Lower leg skin (tissue), 4 donors: ENCODE data around the gene KCND1. TPM values are rescaled to one million over a fixed set of nuclear protein-coding genes. Genes with fewer than 3 reads are reported as not detected.

Experiments
- DNase-seq, 2 donors: peaks; one replicate each; pipeline ENCODE4 v3.0.0-alpha.2; 2019; ENCODE audit warnings: low spot score in 2 of 2
- H3K4me3 ChIP-seq: fragments of 200-600 bp; sonication (generic); 2 replicates; pipeline ENCODE4 v1.5.1; 2017; ENCODE audit warnings: mild to moderate bottlenecking, low read depth; ENCODE audit not compliant: poor library complexity, severe bottlenecking
- CTCF ChIP-seq, 3 donors: fragments of 450-650 bp; IDR thresholded peaks; one replicate each; pipeline ENCODE4 v1.5.1; 2016; ENCODE audit warnings: antibody characterized with exemption in 3 of 3, mild to moderate bottlenecking in 3 of 3, moderate library complexity in 2 of 3
- POLR2A ChIP-seq, 2 donors: fragments of 450-650 bp; IDR thresholded peaks; one replicate each; pipeline ENCODE4 v1.6.1; 2016 to 2017; ENCODE audit warnings: antibody characterized with exemption in 2 of 2, mild to moderate bottlenecking in 1 of 2, moderate library complexity in 1 of 2
- WGBS, 2 donors: methylation state at CpG; one replicate each; pipeline ENCODE4 v1.1.5; 2018; 5-methylcytosine and 5-hydroxymethylcytosine counted together
- intact Hi-C: fragments of 100-400 bp; cut with DNase I; formaldehyde crosslinking; loops from one replicate; pipeline ENCODE4 v1.15.0; 2023; ENCODE audit warnings: low total_unique reads
- total RNA-seq, 4 donors: library from RNA; depleted of rRNA; stranded (reverse); fragments of >200 nt; gene quantifications; one replicate each; pipeline ENCODE4 v1.1.0, GENCODE V29; 2016

The KCND1 gene
- total RNA-seq, 4 donors from 2014 or later, result 0.08 to 0.72 (median 0.33) TPM

- no peak for DNase-seq
- intact Hi-C loops, result no loop called here
- H3K4me3 ChIP-seq, result peak overlapping the region; percentile 43
- WGBS, 2 donors, result 10 to 44% methylated on average over 5 to 23 of the region's 23 CpGs
- TF ChIP-seq POLR2A (IDR thresholded peaks at IDR 0.05) (no peak), CTCF (IDR thresholded peaks at IDR 0.05) (no peak)
Measured at GRCh38 chrX:48918301-48918642, 53.4 kb downstream of the KCND1 start.

GRCh38 chrX:48917139-48918001 lies 54.3 kb downstream of the KCND1 start:
- no peak overlapping the region for H3K4me3 ChIP-seq
- WGBS, 2 donors, result 41 to 49% methylated on average over 10 to 27 of the region's 27 CpGs
- intact Hi-C loops, result no loop called here
- peak in 1 of 3 donors; percentile 74 for TF ChIP-seq CTCF (IDR thresholded peaks at IDR 0.05)
- no peak for TF ChIP-seq POLR2A (IDR thresholded peaks at IDR 0.05)
- DNase-seq, result peak; percentile 84 to 97

- intact Hi-C loops, result no loop called here
- WGBS, 2 donors, result 87 to 93% methylated on average over 12 to 13 of the region's 13 CpGs
- no peak for TF ChIP-seq POLR2A (IDR thresholded peaks at IDR 0.05)
- no peak for TF ChIP-seq CTCF (IDR thresholded peaks at IDR 0.05)
- DNase-seq, result no peak
- H3K4me3 ChIP-seq, result no peak overlapping the region
Measured at GRCh38 chrX:48914593-48915493, 56.8 kb downstream of the KCND1 start.

- TF ChIP-seq POLR2A (IDR thresholded peaks at IDR 0.05) (no peak), CTCF (IDR thresholded peaks at IDR 0.05) (no peak)
- intact Hi-C loops, result no loop called here
- 84 to 86% methylated on average over 2 to 5 of the region's 5 CpGs for WGBS, 2 donors
- no peak for DNase-seq
- no peak overlapping the region for H3K4me3 ChIP-seq
Measured at GRCh38 chrX:48913605-48914366, 57.9 kb downstream of the KCND1 start.

GRCh38 chrX:48911412-48912182 lies 60.0 kb downstream of the KCND1 start, which contains the start of gene SLC35A2:
TSS of gene SLC35A2 (minus strand) at chrX:48911646. CDS start at chrX:48911636, 10 bp downstream.
- TF ChIP-seq POLR2A (IDR thresholded peaks at IDR 0.05) (peak in 1 of 2 donors; percentile 17), CTCF (IDR thresholded peaks at IDR 0.05) (no peak)
- WGBS, 2 donors, result 1 to 37% methylated on average over 29 to 58 of the region's 60 CpGs
- intact Hi-C loops, result no loop called here
- H3K4me3 ChIP-seq, result peak within 1 kb of the TSS; percentile 25
- DNase-seq, result peak; percentile 73 to 96
